NCI-H2107 (cell line): ENCODE results near the gene RNF207.

Source experiments
- DNase-seq: peaks from one replicate; lab custom pipeline; 2025; lab: John Stamatoyannopoulos, UW

RNF207 gene, protein sequence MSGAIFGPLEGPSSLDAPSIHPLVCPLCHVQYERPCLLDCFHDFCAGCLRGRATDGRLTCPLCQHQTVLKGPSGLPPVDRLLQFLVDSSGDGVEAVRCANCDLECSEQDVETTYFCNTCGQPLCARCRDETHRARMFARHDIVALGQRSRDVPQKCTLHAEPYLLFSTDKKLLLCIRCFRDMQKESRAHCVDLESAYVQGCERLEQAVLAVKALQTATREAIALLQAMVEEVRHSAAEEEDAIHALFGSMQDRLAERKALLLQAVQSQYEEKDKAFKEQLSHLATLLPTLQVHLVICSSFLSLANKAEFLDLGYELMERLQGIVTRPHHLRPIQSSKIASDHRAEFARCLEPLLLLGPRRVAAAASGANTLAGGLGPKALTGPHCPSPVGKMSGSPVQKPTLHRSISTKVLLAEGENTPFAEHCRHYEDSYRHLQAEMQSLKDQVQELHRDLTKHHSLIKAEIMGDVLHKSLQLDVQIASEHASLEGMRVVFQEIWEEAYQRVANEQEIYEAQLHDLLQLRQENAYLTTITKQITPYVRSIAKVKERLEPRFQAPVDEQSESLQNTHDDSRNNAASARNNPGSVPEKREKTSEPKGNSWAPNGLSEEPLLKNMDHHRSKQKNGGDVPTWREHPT

DNA sequence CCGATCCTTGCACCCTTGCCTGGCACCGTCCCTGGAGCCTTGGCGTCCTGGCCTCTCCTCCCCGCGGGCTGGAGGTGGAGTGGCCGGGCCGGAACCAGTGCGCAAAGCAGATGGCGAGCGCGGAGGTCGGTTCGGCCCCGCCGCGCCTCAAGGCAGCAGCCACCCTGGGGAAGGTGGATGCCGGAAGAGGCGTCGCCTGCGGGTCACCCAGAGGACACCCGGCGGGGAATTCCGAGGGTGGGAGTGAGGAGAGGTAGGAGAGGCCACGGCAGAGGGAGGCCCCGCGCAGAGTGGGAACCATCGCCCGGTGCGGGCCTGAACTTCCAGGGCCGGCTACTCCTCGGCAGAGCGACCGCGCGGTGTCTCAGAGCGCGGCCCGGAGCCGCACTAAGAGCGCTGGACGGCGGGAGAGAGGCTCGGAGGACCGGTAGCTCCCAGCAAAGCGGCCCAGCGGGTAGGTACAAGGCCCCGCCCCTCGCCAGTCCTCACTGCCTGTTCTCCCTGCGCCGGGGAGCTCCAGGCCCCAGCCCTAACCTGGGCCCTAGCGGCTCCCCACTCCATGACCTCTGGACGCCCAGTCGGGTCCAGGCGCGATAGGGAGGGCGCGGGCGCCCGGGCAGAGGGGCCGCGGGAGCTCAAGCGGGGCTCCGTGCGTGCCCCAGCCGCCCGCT lies at the start of gene RNF207:
TSS of gene RNF207 (plus strand) at position 271 of the 671 bp plus-strand sequence. CDS start 417 bp downstream, outside the sequence.
- DNase-seq: no peak

DNA sequence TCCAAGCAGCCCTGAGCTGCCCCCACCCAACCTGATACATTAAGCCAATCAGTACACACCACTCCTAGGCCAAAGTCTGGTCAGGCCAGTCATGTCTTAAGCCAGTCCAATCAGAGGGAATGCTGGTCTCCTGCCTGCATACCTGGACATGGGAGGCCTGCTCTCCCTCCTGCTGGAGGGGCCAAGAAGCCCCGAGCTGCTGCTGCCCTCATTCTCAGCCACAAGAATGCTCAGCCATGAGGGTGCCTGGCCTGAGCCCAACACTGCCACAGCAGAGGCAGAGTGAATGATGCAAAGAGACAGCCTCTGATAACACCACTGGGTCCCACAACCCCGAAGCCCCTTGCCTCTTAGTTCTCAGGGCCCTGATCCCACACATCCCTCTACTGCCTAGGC lies 48.8 kb upstream of the RNF207 start:
- no peak for DNase-seq

DNA sequence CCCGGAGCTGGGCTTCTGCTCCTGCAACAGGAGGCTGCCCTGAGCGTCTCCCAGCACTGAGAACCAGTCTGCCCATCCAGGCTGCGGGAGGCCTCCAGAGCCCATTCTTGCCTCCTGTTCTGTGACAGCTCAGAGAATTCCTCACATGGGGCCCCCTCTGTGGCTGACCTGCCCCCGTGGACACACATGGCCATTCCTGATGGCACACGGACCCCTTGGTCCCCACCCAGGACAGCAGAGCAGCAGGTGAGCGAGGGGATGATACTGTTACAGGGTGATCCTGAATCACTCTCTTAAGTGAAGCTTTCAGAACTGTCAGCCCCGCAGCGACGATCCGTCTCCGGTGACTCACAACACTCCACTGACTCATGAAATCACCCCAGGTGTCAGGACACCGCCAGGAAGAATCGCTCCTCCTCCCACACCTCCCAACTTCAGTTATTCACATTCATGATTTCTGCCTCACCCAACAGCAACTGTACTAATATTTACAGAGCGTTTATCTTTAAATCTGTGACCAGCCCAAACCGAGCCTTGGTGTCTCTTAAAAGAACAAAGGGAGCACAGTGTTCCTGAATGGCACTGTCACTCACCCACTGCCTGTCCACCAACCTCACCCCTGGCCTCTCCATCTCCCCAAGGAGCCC lies 48.3 kb upstream of the RNF207 start:
- no peak for DNase-seq

DNA sequence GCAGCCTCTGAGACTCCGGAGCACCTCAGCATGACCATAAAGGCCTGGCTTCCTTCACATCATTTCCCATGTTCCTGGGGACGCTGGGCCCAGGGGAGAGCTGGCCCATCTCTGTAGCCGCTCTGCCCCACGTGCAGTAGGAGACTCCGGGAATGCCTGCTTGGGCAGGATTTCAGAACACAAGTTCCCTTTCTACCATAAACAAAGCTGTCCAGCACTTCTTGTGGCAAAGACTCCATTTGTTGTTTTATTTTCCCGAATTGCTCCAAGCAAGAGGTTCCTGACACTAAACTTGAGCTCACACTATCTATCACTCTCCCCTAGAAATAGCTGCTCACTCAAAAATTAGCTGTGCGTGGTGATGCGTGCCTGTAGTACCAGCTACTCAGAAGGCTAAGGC lies 47.7 kb upstream of the RNF207 start:
- DNase-seq: no peak

DNA sequence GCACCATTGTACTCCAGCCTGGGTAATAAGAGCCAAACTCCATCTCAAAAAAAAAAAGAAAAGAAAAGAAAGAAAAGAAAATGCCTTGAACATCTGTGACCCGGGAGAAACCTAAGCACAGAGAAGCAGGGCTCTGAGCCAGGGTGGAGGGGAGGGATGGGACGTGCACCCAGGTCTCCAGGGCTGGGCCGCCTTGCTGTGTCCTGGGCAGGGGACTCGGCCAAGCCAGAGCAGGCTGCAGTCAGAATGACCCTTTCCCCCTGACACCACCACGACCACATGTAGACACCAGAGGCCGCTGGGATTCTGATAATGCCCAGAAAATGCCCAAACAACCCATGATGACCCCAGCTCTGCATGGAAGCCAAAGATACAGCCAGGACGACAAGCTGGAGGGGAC lies 43.6 kb upstream of the RNF207 start:
- no peak for DNase-seq

DNA sequence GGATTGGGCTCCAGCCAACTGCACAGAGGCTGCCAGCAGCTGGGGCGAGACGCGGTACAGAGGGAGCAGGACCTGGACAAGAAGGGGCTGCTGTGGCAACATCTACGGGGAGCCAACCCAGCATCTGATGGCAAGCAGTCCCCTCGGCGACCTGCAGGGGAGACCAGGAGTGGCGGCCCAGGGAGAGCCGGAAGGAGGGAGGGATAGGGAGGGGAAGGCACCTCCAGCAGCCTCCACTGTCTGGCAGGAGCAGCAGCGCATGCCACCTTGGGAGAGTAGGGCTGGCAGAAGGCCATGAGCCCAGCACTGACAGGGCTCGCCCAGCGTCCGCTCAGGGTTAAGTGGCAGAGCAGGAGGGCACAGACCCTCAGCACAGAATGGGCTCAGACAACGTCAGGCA lies 43.1 kb upstream of the RNF207 start:
- DNase-seq: no peak

DNA sequence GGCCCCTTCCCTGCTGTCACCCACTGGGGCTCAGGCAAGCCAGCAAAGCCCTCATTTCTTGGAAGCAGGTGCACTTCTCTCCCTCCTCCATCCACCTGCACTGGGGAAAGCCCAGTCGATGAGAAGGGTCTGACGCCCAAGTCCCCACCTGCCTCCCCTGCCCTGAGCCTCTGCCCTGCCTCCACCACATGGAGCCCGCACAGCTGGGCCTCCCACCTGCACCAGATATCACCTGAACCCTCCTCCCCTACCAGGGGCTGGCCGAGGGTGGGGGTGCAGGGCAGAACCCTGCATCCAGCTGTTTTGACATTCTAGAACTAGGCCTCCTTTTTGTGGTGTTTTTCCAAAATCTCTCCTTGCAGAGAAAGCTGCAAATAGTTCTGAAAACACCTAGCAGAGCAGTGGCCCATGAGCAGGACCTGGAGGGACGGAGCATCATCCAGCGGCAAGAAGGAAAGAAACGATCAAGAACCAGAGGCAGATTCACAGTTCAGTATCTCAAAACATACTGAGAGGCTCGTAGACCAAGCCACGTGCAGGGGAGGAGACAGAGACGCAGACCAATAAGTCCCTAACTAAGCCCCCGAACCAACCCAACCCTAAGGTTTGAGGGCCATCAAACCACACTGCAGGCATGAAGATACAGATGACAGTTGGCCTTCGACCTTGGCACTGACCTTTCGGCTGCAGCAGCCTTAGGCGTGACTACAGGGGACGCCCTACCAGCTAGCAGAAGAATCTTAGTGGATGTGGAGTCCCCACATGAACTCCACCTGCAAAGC lies 42.5 kb upstream of the RNF207 start:
- DNase-seq: no peak

DNA sequence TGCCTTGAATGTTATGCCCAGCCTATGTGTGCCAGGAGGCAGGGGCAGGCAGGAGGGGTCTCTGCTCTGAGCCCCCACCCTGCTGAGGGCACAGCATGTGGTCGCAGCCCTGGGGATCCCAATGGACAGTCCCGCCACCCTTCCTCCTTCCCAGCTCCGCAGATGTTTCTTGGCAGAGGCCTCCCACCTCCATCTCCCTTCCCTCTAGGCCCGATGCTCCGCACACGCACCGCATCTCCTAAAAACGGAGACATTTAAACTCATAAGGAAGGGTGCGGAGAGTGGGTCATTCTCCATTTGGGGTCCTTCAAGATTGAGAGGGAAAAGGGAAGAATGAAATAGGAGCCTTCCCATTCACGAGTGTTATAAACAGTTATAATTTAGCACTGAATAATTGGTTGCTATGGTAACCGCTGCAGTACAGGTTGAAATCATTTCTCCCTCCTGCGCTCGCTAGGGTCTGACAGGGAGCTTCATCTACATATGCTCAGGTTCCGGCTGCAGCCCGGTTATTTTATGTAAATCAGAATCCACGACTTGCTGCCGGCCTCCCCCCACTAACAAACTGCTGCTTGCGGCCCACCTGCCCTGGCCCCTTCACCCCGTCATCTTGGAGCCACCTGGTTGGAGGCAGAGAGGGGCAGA lies 41.8 kb upstream of the RNF207 start:
- no peak for DNase-seq

DNA sequence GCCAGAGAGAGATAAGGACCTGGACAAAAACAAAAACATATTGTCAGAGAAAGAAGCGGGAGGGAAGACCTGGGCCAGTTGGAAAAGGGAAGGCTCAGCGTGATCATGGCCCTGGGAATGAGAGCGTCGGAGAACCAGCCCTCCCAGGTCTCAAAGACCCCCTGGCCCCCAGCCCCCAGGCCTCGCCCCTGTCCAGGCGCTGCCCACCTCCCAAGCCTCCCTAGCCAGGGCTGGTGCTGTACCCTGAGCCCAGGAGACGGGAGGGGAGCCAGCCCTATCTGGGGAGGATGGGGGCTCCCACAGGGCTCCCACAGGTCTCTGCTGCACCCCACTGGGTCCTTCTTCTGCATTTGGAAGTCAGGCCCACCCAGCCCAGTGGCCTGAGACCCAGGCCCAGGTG lies 40.9 kb upstream of the RNF207 start:
- DNase-seq: no peak

DNA sequence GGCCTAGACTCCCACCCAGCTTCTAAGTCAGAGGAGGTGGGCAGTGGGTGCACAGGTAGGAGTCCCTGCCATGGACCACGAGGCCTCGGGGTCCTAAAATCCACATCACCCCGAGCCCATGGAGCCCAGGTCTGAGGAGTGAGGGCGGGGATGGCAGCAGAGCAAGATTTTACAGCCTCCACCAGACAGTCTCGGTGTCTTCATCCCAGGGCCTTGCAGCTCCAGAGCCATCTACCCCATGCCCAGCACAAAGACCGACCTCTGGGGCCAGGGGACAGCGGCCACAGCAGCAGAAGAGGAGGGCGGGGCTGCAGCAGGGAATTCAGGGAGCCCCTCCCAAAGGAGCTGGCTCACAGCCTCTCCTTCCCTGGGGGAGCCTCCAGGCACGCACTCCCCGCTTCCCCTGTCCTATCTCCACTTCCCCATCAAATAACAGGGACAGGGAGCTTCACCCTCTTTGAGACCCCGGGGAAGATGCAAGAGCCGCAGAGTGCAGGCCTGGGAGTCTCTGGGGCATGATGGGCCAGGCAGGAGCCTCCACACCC lies 40.4 kb upstream of the RNF207 start:
- DNase-seq: no peak

DNA sequence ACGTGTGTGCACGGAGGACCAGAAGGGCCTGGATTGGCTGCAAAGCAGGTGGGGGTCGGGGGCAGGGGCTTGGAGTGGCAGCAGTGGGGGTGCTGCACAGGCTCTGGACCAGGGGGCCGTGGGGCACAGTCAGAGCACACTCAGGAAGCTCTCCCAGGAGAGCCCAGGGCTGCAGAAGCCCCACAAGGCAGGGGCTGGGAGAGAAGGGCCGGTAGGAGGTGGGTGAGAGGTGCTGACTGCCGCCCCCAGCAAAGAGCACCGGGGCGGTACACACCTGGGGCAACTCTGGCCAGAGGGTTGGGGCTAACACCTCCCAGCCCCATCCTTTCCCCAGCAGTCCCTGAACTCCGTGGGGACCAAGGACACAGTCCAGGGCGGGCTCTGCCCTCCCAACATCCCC lies 39.7 kb upstream of the RNF207 start:
- no peak for DNase-seq

DNA sequence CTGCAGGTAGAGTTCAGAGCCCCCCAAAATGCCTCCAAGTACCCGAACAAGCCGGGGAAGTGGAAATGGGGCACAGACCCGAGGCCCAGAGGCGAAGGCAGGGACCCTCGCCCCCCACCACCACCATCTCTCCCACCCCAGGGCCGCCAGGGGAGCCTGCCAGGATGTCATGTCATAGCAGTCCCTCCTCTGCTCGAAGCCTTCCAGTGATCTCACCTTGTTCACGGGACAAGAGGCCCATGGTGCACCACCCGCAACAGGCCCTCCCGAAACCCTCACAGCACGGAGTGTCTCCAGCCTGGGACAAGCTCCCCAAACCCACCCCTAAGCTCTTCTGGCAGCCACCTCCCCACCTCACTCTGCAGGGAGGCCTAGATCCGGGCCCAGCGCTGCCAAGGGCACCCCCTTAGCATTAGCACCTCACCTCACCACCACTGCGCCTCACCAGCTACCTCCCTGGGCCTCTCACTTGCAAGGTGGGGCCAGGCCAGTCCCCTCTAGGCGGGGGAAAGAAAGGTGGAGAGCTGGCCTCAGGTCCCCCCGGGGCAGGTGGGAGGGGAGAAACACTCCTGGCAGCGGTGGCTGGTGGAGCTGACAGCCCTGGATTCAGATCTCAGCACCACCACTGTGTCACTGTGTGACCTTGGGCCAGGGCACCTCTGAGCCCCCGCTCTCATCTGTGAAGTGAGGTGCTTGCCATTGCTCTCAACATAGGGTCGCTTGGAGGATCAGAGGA lies 39.1 kb upstream of the RNF207 start:
- no peak for DNase-seq

DNA sequence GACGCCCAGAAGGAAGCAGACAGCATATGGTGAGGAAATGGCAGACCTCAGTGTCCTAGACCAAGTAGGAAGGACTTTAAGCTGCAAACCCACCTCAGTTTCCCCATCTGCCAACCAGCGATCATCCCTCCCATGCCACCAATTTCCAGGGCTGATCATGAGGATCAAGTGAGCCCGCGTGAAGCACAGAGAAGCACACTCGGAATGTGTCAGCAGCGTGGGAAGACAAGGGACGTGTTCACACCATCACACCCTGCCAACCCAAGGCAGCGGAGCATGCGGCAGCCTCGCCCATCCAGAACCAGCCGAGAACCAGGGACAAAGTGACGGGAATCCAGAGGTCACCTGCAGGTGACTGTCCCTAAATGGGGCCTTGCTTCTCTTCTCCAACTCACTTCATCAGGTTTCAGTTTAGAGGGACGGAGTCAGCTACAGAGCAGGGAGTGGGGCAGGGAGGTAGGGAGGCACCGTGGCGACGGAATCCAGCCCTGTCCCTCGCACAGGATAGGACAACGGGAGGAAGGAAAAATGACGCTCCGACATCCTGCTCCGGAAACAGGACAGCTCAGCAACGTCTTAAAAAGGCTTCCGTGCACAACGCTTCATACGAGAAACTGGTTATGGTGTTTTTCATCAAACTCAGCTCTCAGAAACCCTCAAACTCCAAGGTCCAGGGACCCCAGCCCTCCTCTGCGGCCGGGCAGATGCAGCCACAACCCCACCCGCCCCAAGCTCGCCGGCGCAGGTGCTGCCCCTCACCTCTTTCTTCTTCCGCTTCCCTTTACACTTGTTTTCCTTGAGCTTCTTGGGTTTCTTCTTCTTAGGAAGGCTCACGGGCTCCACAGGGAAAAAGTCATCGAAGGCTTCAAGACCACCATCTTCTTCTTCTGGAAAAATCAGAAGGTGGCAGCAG lies 38.3 kb upstream of the RNF207 start:
- DNase-seq: no peak

DNA sequence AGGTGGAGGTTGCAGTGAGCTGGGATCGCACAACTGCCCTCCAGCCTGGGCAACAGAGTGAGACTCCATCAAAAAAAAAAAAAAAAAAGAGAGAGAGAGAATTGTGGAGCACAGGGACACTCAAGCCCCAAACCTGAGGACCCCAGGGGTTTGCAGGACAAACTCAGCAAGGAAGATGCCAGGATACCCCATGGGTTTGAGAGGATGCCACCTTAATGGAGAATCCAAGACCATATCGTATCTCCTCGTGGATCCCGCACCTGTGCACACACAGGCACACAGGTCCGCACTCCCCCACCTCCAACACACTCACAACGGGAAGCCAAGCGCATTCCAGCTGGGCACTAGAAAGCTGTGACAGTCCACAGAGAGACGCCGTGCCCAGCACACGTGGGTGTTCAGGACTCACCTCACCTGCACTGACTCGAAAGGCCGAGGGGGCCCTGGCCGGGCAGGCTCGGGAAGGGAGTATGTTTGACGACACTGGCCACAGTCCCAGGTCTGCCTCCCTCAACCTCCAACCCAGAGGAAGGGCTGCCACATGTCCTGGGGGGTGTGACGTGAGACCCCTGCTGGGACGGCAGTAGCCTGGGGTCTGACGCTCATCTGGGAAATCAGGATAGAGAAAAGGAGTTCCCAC lies 36.9 kb upstream of the RNF207 start:
- DNase-seq: no peak

DNA sequence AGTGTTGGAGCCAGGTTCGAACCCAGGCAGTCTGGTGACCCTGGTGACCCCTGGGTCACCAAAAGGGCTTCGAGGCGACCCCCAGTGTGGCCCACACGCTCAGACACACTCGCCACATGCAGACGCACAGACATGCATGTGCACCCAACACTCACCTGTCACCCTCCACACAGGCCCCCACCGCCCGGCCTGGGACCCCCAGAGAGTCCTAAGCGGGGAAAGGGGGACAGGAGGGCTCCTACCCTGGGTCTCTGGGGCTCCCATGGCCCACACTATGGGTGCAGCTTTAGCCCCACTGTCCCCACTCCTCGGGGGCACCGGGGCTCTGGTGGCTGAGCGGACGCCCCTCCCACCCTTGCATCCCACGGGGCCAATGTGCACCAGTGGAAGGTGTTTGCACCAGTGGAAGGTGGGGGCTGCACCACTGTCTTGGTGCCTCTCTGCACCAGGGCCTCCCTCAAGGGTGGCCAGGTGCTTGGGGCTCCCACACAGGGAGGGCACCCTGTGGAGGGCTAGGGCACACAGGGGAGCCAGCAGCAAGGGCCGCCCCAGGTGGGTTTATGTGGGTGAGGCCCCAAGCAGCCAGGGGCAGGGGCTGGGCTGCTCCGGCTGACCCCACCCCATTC lies 35.7 kb upstream of the RNF207 start:
- DNase-seq: no peak

DNA sequence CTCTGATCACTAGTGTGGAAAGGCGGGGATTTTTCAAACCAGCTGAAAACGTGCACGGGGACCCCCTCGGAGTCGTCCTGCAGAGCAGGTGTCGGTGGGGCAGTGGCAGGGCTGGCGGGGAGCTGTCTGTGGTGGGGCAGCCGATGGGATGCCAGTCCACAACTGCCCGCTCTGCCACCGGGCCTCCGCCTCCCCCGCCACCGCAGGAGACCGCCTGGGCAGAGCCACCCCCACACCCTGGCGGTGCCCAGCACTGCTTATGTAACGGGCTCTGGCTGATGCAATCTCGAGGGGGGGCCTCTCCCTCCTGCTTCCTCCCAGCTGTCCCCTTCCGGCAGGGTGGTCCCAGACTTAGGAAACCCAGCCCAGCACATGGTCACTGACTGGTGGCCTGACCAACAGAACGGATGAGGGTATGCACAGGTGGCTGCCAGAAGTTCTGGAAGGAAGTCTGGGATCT lies 35.1 kb upstream of the RNF207 start:
- DNase-seq: no peak

DNA sequence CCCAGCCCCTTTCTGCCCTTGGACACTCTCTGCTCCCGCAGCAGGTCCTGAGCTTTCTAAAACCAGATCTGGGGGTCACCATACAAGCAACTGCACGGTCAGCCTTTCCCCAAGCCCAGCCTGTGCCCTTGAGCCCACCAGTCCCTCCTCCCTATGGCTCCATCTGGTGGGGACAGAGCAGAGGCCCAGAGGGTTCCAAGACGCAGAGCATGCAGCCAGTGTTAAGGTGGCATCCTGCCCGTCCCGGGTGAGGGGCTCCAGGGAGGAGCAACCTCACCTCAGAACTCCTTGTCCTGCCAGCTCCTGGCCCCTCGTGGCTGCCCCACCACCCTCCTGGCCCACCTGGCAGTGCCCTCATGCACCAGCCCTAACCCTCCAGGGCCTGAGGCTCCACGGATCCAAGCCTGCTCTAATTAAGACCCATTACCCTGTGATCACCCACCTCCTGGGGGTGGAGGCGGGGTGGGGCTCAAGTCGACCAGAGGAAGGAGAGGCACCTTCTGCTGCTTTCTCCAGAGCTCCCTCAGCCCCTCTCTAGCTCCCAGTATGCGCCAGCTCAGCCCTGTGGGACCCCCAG lies 34.3 kb upstream of the RNF207 start:
- DNase-seq: no peak

DNA sequence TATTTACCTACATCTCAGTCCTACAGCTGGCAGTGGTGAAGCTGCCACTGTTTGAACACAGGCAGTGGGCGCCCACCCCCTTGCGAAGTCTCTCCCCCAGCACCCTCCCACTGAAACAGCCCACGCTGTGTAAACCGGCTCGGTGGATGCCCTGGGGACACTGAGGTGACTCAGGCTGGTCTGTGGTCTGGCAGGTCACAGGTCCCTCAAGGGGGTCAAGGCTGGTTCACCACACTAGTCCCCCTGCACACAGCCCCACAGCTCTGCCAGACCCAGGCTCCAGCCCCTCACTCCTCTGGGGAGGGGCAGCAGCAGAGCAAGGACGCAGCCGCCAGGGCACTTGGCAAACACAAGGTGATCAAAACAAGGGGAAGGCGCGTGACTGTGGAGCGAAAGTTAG lies 33.4 kb upstream of the RNF207 start:
- DNase-seq: no peak
